ENCODE data around the gene GLCCI1.

GRCh38 chr7:8003077-8003476 is 34.5 kb downstream of the GLCCI1 start:
- TF ChIP-seq, protein P1, sequence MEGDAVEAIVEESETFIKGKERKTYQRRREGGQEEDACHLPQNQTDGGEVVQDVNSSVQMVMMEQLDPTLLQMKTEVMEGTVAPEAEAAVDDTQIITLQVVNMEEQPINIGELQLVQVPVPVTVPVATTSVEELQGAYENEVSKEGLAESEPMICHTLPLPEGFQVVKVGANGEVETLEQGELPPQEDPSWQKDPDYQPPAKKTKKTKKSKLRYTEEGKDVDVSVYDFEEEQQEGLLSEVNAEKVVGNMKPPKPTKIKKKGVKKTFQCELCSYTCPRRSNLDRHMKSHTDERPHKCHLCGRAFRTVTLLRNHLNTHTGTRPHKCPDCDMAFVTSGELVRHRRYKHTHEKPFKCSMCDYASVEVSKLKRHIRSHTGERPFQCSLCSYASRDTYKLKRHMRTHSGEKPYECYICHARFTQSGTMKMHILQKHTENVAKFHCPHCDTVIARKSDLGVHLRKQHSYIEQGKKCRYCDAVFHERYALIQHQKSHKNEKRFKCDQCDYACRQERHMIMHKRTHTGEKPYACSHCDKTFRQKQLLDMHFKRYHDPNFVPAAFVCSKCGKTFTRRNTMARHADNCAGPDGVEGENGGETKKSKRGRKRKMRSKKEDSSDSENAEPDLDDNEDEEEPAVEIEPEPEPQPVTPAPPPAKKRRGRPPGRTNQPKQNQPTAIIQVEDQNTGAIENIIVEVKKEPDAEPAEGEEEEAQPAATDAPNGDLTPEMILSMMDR (IDR thresholded peaks at IDR 0.05): no peak
- no peak for TF ChIP-seq POLR2A (IDR thresholded peaks at IDR 0.05)

Measured in right lobe of liver (tissue), 4 donors.